Measurements from ENCODE around the gene CFAP77.
A peak's percentile ranks its signal among the peaks of the same experiment; 100 is the strongest.

The CFAP77 gene

DNA sequence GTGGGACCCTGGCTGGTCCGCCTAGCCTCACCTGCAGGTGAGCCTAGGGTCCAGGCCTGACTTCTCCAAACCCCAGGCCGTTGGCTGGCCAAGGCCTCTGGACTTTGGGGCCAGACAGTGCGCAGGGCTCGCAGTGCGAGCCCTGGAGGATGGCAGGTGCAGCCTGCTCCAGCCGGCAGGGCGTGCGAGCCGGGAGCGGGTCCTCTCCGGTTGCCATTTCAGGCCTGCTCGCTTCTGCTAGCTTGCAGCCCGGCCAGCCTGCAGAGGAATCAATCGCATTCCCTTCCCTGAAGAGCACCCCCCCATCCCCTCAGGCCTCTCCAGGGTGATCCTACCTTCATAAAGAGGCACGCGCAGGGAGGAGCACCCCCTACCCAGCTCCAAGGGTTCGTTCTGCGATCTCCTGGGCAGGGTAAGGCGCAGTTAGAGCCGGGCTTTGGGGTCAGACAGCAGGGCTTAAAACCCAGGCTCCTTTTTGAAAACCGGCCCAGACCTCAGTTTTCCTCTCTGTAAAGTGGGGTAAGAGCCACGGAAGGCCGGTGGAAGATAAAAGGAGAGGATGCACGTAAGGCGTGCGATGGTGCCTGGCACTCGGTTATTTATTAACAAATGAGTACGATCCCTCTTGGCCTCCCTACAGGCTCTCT is 178.6 kb downstream of the CFAP77 start:
- Mint-ChIP-seq H3K36me3 (ENCODE audit: low read depth) (peaks cover 10% of the 10 kb centered on the region), H3K27me3 (ENCODE audit: low read depth) (peaks cover 97% of the 10 kb centered on the region), H3K4me3 (no peak overlapping the region), H3K9me3 (no peaks in the 10 kb centered on the region), H3K27ac (no peak overlapping the region), H3K4me1 (peaks cover 5% of the 10 kb centered on the region)
- TF ChIP-seq, protein P1, sequence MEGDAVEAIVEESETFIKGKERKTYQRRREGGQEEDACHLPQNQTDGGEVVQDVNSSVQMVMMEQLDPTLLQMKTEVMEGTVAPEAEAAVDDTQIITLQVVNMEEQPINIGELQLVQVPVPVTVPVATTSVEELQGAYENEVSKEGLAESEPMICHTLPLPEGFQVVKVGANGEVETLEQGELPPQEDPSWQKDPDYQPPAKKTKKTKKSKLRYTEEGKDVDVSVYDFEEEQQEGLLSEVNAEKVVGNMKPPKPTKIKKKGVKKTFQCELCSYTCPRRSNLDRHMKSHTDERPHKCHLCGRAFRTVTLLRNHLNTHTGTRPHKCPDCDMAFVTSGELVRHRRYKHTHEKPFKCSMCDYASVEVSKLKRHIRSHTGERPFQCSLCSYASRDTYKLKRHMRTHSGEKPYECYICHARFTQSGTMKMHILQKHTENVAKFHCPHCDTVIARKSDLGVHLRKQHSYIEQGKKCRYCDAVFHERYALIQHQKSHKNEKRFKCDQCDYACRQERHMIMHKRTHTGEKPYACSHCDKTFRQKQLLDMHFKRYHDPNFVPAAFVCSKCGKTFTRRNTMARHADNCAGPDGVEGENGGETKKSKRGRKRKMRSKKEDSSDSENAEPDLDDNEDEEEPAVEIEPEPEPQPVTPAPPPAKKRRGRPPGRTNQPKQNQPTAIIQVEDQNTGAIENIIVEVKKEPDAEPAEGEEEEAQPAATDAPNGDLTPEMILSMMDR (IDR thresholded peaks at IDR 0.05; ENCODE audit: unreplicated experiment in 3 of 3): no peak

DNA sequence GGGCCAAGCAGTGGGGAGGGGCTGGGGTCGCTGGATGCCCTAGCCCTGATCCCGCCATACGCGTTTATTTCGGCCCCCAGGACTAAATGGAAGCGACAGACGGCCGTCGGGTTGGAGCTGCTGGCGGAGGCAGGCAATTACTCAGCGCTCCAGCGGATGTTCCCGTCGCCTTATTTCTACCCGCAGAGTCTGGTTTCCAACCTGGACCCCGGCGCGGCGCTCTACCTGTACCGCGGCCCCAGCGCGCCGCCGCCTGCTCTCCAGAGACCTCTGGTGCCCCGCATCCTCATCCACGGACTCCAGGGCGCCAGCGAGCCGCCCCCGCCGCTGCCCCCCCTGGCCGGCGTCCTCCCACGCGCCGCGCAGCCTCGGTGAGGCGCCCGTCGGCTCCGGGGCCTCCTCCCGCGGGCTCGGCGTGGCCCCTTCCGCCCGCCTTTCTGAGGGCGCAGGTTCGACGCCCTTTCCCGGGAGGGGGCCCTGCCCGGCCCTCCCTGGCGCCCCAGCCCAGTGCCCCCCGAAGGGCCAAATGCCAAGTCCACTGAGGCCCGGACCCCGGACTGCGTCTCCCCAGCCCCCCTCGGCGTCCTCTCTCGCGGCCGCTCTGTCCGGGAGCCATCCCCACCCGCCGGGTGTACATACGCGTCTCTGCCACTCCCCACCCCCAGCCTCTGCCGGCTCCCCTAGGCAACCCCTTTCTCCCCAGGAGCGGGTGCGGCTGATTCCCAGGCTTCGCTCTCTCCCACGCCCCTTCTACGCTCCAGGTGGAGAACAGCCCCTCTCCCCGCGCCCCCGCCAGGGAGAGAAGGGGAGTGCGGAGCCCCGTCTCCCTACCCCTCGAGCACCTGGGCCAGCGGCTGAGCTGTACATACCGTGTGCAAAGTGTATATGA is 179.4 kb downstream of the CFAP77 start:
- Mint-ChIP-seq H3K27ac (no peak overlapping the region), H3K36me3 (ENCODE audit: low read depth) (peaks cover 11% of the 10 kb centered on the region), H3K9me3 (no peaks in the 10 kb centered on the region), H3K27me3 (ENCODE audit: low read depth) (peaks cover 95% of the 10 kb centered on the region), H3K4me1 (peaks cover 5% of the 10 kb centered on the region), H3K4me3 (no peak overlapping the region)
- TF ChIP-seq, protein P1 (IDR thresholded peaks at IDR 0.05; ENCODE audit: unreplicated experiment in 3 of 3): no peak

DNA sequence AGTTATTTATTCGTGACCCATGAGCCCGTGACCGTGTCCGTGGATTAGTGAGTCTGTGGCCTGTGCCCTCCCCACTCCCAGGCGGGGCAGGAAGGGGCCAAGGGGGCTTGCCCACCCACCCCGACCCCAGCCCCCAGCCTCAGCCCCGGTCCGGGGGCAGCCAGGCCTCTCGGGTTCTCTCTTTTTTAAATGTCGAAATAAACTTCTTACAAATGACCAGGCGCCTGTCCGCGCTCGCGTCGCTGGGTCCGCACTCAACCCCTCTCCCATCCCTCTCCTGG is 180.0 kb downstream of the CFAP77 start:
- H3K36me3 Mint-ChIP-seq (ENCODE audit: low read depth): peaks cover 14% of the 10 kb centered on the region
- H3K27ac Mint-ChIP-seq: no peak overlapping the region
- peaks cover 5% of the 10 kb centered on the region for H3K4me1 Mint-ChIP-seq
- H3K4me3 Mint-ChIP-seq: no peak overlapping the region
- H3K9me3 Mint-ChIP-seq: no peaks in the 10 kb centered on the region
- TF ChIP-seq, protein P1 (IDR thresholded peaks at IDR 0.05; ENCODE audit: unreplicated experiment in 3 of 3): no peak
- H3K27me3 Mint-ChIP-seq (ENCODE audit: low read depth): peaks cover 95% of the 10 kb centered on the region

DNA sequence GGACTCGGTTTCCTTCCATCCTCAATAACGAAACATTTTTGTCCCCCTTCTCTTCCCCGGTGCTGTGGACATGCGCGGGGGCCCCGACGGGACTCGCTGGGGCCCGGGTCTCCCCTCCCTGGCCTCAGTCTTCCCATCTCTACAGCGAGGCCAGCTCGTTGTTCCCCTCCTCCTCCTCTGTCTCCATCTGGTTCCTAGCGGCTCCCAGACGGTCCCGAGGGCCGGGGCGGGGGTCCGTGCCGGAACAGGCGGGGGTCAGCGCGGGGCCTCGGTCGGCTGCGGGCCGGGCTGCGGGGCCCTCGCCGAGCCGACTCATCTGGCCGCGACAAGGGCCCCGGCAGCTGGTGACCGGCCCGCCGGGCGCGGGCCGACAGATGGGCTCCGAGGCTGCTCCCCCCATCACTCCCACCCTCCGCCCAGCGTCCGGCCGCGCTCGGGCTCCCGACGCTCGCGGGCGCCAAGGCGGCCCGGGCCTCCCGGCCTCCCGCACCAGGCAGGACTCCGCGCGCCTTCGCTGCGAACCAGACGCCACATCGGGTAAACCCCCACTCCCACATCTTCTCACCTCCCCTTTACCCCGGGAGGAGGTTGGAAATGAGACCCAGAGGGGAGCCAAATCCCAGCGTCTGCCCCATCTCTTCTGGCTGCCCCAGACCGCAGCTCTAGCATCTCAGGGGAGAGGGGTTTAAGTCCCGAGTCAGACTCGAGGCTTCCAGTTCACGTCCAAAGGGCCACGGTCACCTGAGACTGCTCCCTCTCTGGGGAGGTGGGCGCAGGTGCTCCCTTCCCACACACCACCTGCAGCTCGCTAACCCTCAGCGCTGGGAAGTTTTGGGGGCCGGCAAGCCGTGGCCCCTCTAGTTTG is 180.5 kb downstream of the CFAP77 start:
- H3K4me1 Mint-ChIP-seq: peaks cover 5% of the 10 kb centered on the region
- H3K27me3 Mint-ChIP-seq (ENCODE audit: low read depth): peaks cover 95% of the 10 kb centered on the region
- no peak overlapping the region for H3K27ac Mint-ChIP-seq
- H3K36me3 Mint-ChIP-seq (ENCODE audit: low read depth): peaks cover 16% of the 10 kb centered on the region
- no peak overlapping the region for H3K4me3 Mint-ChIP-seq
- H3K9me3 Mint-ChIP-seq: no peaks in the 10 kb centered on the region
- TF ChIP-seq, protein P1 (IDR thresholded peaks at IDR 0.05; ENCODE audit: unreplicated experiment in 3 of 3): no peak

DNA sequence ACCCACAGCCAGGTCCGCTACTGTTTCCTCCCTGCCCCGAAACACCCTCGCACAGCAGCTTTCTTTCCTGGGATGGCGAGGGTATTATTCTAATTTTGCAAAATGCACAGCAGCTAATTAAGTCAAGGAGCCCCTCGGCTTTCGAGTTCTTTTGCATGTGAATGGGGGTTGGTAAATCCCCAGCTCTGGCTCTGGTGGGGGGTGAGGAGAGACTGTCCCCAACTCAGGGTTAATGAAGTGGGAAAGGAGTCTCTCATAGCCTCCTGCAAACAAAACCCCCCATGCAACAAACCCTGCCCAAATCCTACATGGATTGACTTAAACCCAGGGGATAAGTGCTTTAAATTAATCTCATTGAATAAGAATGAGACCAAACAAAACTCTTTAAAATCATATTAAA is 181.2 kb downstream of the CFAP77 start:
- H3K4me3 Mint-ChIP-seq: peak overlapping the region in 1 of 3 experiments; percentile 50
- H3K4me1 Mint-ChIP-seq: peaks cover 5% of the 10 kb centered on the region
- H3K9me3 Mint-ChIP-seq: no peaks in the 10 kb centered on the region
- no peak overlapping the region for H3K27ac Mint-ChIP-seq
- H3K36me3 Mint-ChIP-seq (ENCODE audit: low read depth): peaks cover 23% of the 10 kb centered on the region
- H3K27me3 Mint-ChIP-seq (ENCODE audit: low read depth): peaks cover 90% of the 10 kb centered on the region
- TF ChIP-seq, protein P1 (IDR thresholded peaks at IDR 0.05; ENCODE audit: unreplicated experiment in 3 of 3): no peak
